OCI-LY7 (cell line): ENCODE measurements around the gene TIMP4. TPM values are rescaled to one million over a fixed set of nuclear protein-coding genes. Genes with fewer than 3 reads are reported as not detected.

Experiments
- BruUV-seq: library from RNA; stranded (reverse); fragments of 400-500 nt; replicated peaks from 2 replicates; lab custom pipeline; 2021; lab: Mats Ljungman, UMichigan
- CTCF ChIA-PET: fragments of 300-600 bp; sonication (Branson Sonifier 250); formaldehyde crosslinking; loops from one replicate; lab custom pipeline; 2022; ENCODE audit warnings: antibody characterized with exemption; ENCODE audit not compliant: unreplicated experiment; lab: Charles Lee
- POLR2A ChIA-PET: fragments of 300-600 bp; sonication (Branson Sonifier 250); formaldehyde crosslinking; loops from one replicate; lab custom pipeline; 2022; ENCODE audit warnings: antibody characterized with exemption; lab: Charles Lee
- DNase-seq: peaks from one replicate; pipeline ENCODE4 v3.0.0-alpha.2; 2015; ENCODE audit warnings: low spot score
- H2AFZ ChIP-seq: fragments of 200-600 bp; sonication (generic), shearing (Covaris generic); 2 replicates; pipeline ENCODE4 v1.6.1; 2014; ENCODE audit warnings: mild to moderate bottlenecking, antibody characterized with exemption, low read length, moderate library complexity
- H3K27ac ChIP-seq: fragments of 200-600 bp; sonication (generic); 2 replicates; pipeline ENCODE4 v1.5.1; 2014; ENCODE audit warnings: mixed run types, low read depth, mild to moderate bottlenecking, moderate library complexity, low read length, inconsistent platforms; ENCODE audit not compliant: poor library complexity, severe bottlenecking
- H3K36me3 ChIP-seq: fragments of 200-600 bp; sonication (generic); 2 replicates; pipeline ENCODE4 v1.6.1; 2014; ENCODE audit warnings: mild to moderate bottlenecking, antibody characterized with exemption, low read length, moderate library complexity, mixed read lengths; ENCODE audit not compliant: insufficient read depth
- H3K4me1 ChIP-seq: fragments of 200-600 bp; sonication (generic); 2 replicates; pipeline ENCODE4 v1.5.1; 2014; ENCODE audit warnings: mild to moderate bottlenecking, low read length; ENCODE audit not compliant: insufficient read depth, poor library complexity, severe bottlenecking
- H3K4me2 ChIP-seq: fragments of 200-600 bp; sonication (generic); 2 replicates; pipeline ENCODE4 v1.6.1; 2014; ENCODE audit warnings: mild to moderate bottlenecking, low read length
- H3K4me3 ChIP-seq: fragments of 200-600 bp; sonication (generic); 2 replicates; pipeline ENCODE4 v1.5.1; 2014; ENCODE audit warnings: mild to moderate bottlenecking, low read depth, low read length; ENCODE audit not compliant: poor library complexity, severe bottlenecking
- H3K79me2 ChIP-seq: fragments of 200-600 bp; sonication (generic); 2 replicates; pipeline ENCODE4 v1.6.1; 2016; ENCODE audit warnings: low read depth, mild to moderate bottlenecking, low read length, moderate library complexity, mixed read lengths; ENCODE audit not compliant: insufficient read depth
- H3K9me2 ChIP-seq: fragments of 200-600 bp; sonication (generic); 2 replicates; pipeline ENCODE4 v1.6.1; 2016; ENCODE audit warnings: mild to moderate bottlenecking, low read length, mixed read lengths; ENCODE audit not compliant: insufficient read depth
- H3K9me3 ChIP-seq: fragments of 200-600 bp; sonication (generic); 2 replicates; pipeline ENCODE4 v1.6.1; 2014; ENCODE audit warnings: mild to moderate bottlenecking, mixed run types, low read length, mixed read lengths
- H4K20me1 ChIP-seq: fragments of 200-600 bp; sonication (generic); 2 replicates; pipeline ENCODE4 v1.6.1; 2014; ENCODE audit warnings: mild to moderate bottlenecking, antibody characterized with exemption, low read length, moderate library complexity, mixed read lengths; ENCODE audit not compliant: insufficient read depth
- CTCF ChIP-seq: fragments of 200-600 bp; sonication (generic); conservative IDR thresholded peaks from 2 replicates; pipeline ENCODE4 v1.5.1; 2014; ENCODE audit warnings: mild to moderate bottlenecking, antibody characterized with exemption, low read length, moderate library complexity, mixed read lengths
- EZH2phosphoT487 ChIP-seq: fragments of 200-600 bp; sonication (generic); IDR thresholded peaks from 2 replicates; pipeline ENCODE4 v1.6.1; 2018; ENCODE audit warnings: low read depth, borderline replicate concordance, mild to moderate bottlenecking, mixed run types, antibody characterized with exemption, low read length, moderate library complexity, mixed read lengths
- intact Hi-C: fragments of 100-400 bp; cut with micrococcal nuclease; formaldehyde crosslinking; loops from one replicate; pipeline ENCODE4 v1.10.0; 2022; ENCODE audit not compliant: unreplicated experiment
- total RNA-seq, 2 experiments: library from RNA; depleted of rRNA in 1 of 2; stranded (reverse); fragments of >200 nt in 1 of 2; shearing (Covaris generic) in 1 of 2; gene quantifications; 2 replicates each; pipeline ENCODE4 v1.2.3, GENCODE V29; 2014 to 2022

Gene TIMP4
- total RNA-seq, 2 experiments from 2014 or later = not detected

GRCh38 chr3:12190221-12190807, 31.6 kb upstream of the TIMP4 start:
- intact Hi-C loops = loop anchor here (5.0 kb wide), 1 partner anchor 287 kb away; no protein-coding TSS in a partner anchor
- Histone ChIP-seq H3K79me2 (no peaks in the 10 kb centered on the region), H2AFZ (no peak overlapping the region), H4K20me1 (no peaks in the 10 kb centered on the region), H3K9me3 (no peaks in the 10 kb centered on the region), H3K27ac (no peak overlapping the region), H3K4me3 (no peak overlapping the region), H3K36me3 (no peaks in the 10 kb centered on the region), H3K4me1 (peaks cover 7% of the 10 kb centered on the region), H3K4me2 (no peak overlapping the region), H3K9me2 (no peaks in the 10 kb centered on the region)
- no TSS peak for BruUV-seq
- no peak for TF ChIP-seq CTCF
- CTCF ChIA-PET = no interaction called here
- DNase-seq = no peak
- POLR2A ChIA-PET = interaction anchor here (0.5 kb wide), 1 partner anchor 11 kb away, joined by 6 read pairs; no protein-coding TSS in a partner anchor

- Histone ChIP-seq H3K4me1 (peaks cover 3% of the 10 kb centered on the region), H2AFZ (no peak overlapping the region), H3K4me3 (no peak overlapping the region), H3K9me3 (no peaks in the 10 kb centered on the region), H3K36me3 (no peaks in the 10 kb centered on the region), H4K20me1 (no peaks in the 10 kb centered on the region), H3K79me2 (no peaks in the 10 kb centered on the region), H3K4me2 (no peak overlapping the region), H3K27ac (no peak overlapping the region), H3K9me2 (no peaks in the 10 kb centered on the region)
- CTCF ChIA-PET = no interaction called here
- no TSS peak for BruUV-seq
- intact Hi-C loops = no loop called here
- no peak for DNase-seq
- no peak for TF ChIP-seq EZH2phosphoT487
- TF ChIP-seq CTCF = no peak
- POLR2A ChIA-PET = interaction anchor here (0.5 kb wide), 1 partner anchor 11 kb away, joined by 3 read pairs; no protein-coding TSS in a partner anchor
Measured at GRCh38 chr3:12188681-12189287, 30.1 kb upstream of the TIMP4 start.

GRCh38 chr3:12188328-12188648, 29.6 kb upstream of the TIMP4 start:
- CTCF ChIA-PET = no interaction called here
- no peak for TF ChIP-seq CTCF
- H3K9me3 ChIP-seq = no peaks in the 10 kb centered on the region
- peaks cover 3% of the 10 kb centered on the region for H3K4me1 ChIP-seq
- H2AFZ ChIP-seq = no peak overlapping the region
- no peaks in the 10 kb centered on the region for H3K36me3 ChIP-seq
- intact Hi-C loops = no loop called here
- POLR2A ChIA-PET = interaction anchor here (0.5 to 1.6 kb wide), 3 partner anchors 11 to 32 kb away, joined by 3 to 4 read pairs (median 4); no protein-coding TSS in a partner anchor
- DNase-seq = no peak
- BruUV-seq = no TSS peak
- no peaks in the 10 kb centered on the region for H3K9me2 ChIP-seq
- no peak overlapping the region for H3K27ac ChIP-seq
- H4K20me1 ChIP-seq = no peaks in the 10 kb centered on the region
- H3K4me2 ChIP-seq = no peak overlapping the region
- H3K4me3 ChIP-seq = no peak overlapping the region
- H3K79me2 ChIP-seq = no peaks in the 10 kb centered on the region
